Esophagus squamous epithelium (tissue), 4 donors: ENCODE measurements around the gene RNF217.

ENCODE experiments used
- POLR2A ChIP-seq, 4 donors: fragments of 450-650 bp; IDR thresholded peaks; one replicate each; pipeline ENCODE4 v1.6.1; 2017; ENCODE audit warnings: antibody characterized with exemption in 4 of 4, mild to moderate bottlenecking in 4 of 4, moderate library complexity in 3 of 4
- TF ChIP-seq, protein P1 (sequence below), 6 experiments: fragments of 450-650 bp in 4 of 6; fragments of 200-600 bp in 2 of 6; sonication (generic) in 2 of 6; IDR thresholded peaks; one replicate each; pipeline ENCODE4 v1.5.1; 2016 to 2019; ENCODE audit warnings: antibody characterized with exemption in 6 of 6, mild to moderate bottlenecking in 4 of 6, moderate library complexity in 4 of 6

DNA sequence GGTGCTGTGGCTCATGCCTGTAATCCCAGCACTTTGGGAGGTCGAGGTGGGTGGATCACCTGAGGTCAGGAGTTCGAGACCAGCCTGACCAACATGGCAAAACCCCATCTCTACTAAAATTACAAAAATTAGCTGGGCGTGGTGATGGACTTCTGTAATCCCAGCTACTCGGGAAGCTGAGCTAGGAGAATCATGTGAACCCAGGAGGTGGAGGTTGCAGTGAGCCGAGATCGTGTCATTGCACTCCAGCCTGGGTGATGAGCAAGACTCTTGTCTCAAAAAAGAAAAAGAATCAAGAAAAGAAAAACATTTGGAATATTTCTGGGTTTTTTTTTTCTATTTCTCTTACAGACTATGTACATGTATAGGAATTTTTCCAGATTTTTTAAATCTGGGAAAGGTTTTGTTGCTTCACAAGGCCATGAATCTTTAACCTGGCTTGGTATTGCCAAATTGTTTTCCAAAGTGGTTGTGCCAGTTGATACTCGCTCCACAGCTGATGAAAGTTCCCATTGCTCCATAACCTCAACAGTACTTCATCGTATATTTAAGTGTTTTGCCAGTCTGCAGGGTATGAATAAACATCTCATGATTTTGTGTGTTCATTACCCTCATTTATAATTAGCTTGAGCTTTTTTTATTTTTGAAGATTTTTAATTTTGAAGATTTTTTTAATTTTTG lies 33.5 kb downstream of the RNF217 start:
- TF ChIP-seq POLR2A (IDR thresholded peaks at IDR 0.05): no peak
- TF ChIP-seq, protein P1, sequence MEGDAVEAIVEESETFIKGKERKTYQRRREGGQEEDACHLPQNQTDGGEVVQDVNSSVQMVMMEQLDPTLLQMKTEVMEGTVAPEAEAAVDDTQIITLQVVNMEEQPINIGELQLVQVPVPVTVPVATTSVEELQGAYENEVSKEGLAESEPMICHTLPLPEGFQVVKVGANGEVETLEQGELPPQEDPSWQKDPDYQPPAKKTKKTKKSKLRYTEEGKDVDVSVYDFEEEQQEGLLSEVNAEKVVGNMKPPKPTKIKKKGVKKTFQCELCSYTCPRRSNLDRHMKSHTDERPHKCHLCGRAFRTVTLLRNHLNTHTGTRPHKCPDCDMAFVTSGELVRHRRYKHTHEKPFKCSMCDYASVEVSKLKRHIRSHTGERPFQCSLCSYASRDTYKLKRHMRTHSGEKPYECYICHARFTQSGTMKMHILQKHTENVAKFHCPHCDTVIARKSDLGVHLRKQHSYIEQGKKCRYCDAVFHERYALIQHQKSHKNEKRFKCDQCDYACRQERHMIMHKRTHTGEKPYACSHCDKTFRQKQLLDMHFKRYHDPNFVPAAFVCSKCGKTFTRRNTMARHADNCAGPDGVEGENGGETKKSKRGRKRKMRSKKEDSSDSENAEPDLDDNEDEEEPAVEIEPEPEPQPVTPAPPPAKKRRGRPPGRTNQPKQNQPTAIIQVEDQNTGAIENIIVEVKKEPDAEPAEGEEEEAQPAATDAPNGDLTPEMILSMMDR (IDR thresholded peaks at IDR 0.05): no peak
